Myocyte (in vitro differentiated cells): ENCODE measurements around the gene ASTN2. TPM values are rescaled to one million over a fixed set of nuclear protein-coding genes. Genes with fewer than 3 reads are reported as not detected.

Experiments
- DNase-seq: peaks from one replicate; pipeline ENCODE4 v3.0.0-alpha.2; 2012; ENCODE audit warnings: low read depth
- total RNA-seq: library from RNA; depleted of rRNA; stranded (reverse); fragments of >200 nt; gene quantifications from 2 replicates; pipeline ENCODE4 v1.2.3, GENCODE V29; 2014

The ASTN2 gene
- total RNA-seq, 1 donor from 2014 or later, result 25.3 TPM

DNA sequence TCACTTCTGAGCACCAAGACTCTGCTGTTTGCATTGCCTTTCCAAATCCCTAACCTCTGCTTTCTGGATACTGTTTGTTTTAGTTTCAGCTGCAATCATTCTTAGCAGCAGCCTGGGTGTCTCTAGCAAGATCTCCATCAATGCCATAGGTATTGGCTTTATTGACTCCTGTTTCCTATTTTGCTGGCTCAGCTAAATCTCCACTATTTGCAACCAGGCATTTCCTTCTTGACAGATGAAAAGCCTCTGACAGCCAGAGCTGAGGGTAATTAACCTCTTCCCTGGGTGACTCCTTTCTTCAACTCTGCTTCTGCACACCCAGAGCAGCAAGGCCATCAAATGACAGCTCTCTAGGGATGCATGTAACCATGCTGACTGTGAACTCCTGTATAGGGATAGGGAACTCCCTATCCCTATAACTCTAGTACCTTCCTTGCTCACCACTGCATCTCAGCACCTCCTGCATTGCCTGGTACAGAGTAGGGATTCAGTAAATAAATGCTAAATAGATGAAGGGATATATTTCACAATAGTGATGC, 434.2 kb downstream of the ASTN2 start:
- no peak for DNase-seq

DNA sequence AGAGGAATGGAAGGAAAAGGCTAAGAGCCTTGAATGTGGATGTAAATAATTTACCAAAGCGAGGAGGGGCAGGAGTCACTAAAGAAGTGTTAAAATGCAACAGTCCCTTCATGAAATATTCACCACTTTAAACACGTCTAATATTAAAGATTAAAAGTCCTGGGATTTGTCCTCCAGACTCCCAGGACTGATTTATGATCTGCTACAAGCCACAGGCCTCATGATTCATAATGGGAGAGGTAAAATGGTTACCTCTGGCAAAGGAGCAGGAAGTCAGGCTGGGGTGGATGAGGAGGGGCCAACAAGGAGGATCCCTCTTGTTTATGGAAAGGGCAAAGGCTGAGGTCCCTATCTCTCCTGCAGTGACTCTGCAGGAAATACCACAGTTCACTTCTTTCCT, 435.4 kb downstream of the ASTN2 start:
- no peak for DNase-seq

DNA sequence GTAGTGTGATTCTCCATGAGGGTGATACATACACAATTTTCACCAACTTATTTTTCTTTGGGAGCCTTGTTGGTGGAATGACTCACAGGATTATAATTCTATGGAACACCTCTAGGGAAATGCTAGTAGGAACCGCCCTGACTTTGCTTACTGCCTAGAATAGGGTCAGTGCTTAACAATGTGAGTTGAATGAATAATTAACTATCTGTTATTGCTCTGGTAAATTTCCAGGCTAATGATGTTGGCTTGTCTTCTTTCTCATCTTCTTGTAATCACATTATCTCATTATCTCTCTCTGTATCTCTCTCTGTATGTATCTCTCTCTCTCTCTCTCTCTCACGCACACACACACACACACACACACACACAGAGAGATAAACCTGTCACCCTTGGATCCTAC, 436.7 kb downstream of the ASTN2 start:
- DNase-seq, result no peak

DNA sequence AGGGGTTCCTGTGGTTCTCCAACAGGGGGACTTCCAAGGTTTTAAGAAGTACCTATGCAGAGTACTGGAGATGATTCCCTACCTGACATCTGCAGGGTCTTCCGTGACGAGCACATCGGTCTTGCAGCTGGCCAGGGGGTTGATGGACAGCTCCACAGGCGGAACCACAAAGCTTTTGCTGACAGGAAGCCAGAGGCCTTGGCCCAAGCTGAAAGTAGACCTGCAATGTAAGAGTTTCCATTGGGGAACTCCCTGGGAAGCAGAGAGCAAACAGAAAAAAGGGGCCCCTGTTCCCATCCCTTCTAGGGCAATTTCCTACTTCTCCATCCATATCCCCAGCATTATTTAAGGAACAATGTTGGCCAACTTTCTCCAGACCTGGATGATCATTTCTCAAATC, 439.7 kb downstream of the ASTN2 start:
- peak; percentile 47 for DNase-seq

DNA sequence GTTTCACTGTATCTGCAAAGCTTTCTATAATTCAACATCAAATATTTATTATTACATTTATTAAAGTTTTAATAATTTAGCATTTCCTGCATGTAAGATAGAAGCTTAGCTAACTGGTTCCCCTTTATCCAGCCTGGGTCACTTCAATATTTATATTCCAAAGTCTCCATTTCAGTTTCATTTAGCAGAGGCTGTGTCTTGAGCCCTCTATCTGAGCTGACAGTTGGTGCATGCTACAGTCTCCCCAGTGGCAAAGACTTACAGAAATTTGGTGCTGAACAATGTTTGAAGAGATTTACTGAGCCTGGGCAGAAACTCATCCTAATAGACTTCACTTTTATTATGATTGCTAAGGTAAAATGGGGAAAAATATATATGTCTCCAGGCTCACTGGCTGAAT, 448.7 kb downstream of the ASTN2 start:
- DNase-seq, result no peak

DNA sequence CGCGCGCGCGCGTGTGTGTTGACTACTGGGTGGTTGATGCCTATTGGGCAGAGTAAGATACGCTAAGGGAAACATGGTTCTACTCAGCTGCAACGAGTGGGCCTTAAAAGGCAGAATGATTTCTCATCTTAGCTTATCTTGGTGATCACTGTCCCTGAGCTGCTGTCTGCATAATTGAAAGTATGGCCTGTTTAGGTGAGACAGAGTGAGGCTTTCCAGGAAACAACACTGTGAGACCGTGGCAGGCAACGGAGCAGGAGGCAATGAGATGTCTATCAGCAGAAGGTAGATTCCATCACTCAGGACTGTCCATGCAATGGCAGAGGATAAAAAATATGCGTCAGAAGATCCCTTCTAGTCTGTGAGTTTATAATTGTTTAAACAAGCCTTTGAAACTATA, 450.6 kb downstream of the ASTN2 start:
- no peak for DNase-seq

DNA sequence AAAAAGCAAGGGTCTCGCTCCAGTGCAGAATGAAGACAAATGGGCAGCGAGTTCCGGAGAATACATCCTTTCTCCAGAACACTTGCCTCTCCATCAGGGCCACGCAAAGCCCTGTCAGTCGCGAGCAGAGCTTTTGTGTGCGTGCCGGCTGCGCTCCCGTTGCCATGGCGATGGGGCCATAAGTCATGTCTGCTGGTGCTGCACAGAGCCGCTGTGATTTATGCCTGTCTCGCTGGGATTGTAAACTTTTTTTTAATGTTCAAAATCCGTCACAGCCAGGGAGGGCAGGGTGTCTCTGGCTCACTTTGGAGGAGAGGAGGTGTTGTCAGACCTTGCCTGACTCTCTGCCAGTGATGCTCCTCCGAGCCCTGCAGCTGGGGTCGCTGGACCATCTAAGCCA, 455.0 kb downstream of the ASTN2 start:
- no peak for DNase-seq

DNA sequence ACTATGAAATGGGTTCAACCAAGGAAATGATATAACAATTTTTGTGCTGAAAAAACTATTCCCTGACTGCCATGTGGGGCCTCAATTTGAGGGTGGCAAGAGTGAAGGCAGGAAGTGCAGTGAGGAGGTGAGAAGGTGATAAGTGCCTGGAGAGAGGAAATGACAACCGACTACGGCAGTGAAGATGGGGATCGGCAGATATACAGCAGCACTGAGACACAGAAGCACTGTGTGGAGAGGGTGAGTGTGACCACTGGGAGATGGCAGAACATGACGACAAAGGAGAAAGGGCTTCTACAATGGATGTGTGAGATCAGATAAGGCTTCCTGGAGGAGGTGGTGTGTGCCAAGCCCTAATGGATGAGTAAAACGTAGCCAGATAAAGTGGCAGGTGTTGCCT, 456.0 kb downstream of the ASTN2 start:
- no peak for DNase-seq

DNA sequence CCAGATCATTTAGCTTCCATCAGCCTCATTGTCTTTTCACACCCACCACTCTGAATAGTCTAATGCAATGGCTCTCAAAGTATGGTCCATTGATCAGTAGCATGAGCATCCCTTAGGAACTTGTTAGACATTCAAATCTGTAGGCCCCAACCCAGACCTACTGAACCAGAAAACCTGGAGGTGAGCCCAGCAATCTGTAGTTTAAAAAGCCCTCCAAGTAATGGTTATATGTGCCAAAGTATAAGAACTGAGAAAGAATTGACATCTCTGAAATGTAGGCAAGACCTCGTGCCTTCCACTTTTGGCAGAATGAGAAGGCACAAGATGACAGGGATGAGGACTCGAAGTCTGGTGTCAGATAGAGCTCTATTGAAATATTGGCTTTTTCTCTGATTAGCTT, 460.1 kb downstream of the ASTN2 start:
- DNase-seq, result no peak

DNA sequence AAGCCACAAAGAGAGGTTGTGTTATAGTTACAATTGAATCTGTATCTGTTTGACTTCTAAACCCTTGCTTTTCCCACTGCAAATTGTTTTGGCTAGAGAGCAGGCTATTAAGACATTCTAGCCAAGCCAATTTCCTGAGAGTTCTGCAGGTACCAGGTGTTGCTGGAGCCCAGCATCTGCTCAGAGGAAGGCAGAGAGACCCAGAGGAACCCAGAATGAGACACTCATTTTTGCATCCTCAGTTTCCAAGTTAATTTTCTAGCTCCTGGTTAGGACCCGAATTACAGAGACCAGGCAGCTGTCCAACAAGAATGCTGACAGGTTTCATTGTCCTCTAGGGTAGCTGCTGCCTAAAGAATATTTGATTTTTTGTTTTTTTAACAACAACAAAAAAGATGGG, 461.6 kb downstream of the ASTN2 start:
- DNase-seq, result no peak

DNA sequence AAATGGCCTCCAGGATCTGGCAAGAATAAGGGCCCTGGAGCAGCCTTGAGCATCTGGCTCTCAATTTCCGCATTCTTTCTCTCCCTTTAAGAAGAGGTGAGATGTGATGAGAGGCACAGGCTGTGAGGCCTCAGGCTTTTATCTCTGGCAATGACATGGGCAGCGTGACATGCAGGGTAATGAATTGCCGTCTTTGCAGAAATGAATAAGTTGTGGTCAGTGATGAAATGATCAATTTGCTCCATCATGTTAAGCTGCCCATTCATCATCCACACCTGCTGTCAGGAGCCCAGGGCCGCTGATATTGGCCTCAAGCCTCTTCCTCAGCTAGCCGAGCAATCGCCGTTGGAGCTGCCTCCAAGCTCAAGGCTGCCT, 462.4 kb downstream of the ASTN2 start:
- no peak for DNase-seq

DNA sequence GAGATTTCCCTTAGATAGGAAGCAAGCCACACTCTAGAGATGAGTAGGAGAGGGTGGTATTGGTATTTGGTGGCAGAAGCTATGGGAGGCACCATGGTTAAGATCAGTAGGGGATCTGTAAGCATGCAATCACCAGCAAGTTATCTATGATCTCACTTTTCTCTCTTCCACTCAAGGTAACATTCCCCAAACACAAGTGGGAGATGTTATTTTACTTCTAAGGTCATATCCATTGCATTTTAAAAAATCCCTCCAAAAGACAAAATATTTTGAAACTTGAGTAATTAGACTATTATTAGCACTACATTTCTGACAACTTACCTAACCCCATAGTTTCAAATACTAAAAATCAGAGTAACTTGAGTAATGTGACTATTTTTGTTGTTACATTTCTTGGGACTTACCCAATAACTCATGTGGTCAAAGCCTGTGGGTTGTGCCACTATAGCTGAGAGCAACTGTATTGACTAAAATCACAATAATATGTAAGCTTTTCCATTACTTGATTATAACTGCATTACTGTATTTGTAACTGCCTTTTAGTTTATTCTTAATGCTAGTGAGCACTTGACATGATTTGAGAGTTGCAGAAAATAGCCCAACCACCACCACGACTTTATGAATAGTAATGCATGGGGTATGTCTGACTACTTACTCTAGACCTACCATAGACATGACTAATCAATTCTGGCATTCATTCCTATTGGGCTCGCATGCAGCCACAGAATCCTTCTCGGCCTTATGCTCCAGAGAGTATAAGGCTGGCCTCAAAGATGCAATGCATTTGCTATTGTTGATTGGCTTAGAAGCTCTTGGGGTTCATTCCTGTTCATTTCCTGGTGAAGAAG, 463.0 kb downstream of the ASTN2 start:
- peak; percentile 77 for DNase-seq

DNA sequence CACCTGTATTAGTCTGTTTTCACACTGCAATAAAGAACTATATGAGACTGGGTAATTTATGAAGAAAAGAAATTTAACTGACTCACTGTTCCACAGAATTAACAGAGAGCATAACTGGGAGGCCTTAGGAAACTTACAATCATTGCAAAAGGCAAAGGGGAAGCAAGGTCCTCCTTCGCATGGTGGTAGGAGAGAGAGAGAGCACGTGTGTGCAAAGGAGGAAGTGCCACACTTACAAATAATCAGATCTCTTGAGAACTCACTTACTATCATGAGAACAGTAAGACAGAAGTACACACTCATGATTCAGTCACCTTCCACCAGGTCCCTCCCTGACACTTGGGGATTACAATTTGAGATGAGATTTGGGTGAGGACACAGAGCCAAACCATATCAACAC, 469.0 kb downstream of the ASTN2 start:
- no peak for DNase-seq

DNA sequence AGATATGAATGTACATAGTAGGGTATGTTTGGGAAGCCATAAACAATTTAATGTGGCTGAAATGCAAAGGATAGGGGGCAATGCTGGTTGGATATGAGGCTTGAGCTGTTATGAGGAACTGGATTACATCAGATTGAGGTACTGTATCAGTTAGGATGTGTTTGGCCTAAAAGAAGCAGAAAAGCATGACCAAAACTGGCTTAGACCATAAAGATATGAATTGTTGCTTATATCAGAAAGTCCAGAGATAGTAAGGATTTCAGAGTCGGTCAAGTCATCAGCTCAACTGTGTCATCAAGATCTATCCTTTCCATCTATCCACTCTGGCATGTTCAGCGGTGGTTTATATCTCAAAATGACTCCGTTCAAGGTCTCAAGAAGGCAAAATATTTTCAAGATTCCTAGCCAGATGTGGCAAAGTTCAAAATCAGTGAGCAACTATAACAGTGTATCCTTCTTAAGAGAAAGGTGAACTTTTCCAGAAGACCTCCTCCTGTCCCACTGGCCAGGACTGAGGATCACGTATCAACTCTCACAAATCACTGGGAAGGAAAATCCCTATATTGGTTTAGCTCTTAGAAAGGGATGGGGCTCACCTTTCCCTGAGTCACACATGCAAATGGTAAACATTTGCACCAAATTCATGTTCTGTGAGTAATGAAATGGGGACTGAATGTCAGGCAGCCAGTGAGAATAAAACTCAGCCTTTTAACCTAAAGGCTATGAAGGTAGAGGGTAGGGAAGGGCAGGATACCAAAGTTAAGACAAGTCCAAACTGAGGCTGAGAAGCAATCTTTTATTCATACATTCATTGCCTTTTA, 469.9 kb downstream of the ASTN2 start:
- no peak for DNase-seq

DNA sequence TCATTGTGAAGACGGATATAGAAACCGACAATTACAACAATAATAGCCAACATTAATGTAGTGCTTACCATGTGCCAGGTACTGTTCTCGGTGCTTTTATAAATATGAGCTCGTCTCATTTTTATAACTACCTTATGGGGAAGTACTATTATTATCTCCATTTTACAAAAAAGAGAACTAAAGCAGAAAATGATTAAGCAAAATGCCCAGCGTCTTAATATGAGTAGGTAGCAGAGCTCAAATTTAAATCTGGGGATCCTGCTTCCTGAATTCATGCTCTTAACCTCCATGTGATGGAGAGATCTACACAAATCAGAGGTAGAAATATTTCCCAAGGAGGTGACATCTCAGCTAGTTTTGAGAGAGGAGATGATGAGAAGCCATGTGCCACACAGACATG, 470.9 kb downstream of the ASTN2 start:
- DNase-seq, result no peak

DNA sequence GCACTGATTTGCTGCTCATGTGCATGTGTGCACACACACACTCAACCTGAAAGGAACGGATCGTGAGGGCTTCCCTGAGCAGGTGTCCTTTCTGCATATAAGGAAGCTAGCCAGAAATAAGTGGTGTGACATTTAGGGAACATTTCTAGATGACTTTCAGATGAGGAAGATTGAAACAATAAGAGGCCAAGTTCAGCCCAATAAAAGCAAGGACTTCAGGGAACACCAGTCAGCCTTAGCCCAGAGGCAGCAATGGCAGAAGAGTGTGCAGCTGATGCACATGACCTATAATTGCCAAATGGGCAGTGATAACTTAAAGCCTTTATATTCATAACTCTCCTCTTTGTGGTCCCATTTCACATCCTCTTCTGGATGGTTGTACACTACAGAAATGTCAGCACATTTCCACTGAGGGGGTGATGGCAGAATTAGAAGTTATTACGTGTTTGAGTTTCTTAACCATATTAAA, 472.2 kb downstream of the ASTN2 start:
- DNase-seq, result no peak

DNA sequence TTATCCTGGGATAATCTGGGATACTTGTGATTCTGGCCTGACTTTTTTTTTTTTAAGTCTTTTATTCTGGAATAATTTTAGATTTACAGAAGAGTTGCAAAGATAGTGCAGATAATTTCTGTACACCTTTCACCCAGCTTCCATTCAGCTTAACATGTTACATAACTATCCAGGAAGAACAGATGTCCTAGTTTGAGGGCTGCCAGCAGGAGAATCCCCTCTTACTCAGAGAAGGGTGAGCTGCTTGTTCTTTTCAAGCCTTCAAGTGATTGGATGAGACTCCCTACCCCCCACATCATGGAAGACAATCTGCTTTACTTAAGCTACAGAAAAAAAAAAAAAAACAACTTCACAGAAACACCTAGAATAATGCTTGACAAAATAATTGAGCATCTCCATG, 473.6 kb downstream of the ASTN2 start:
- no peak for DNase-seq

DNA sequence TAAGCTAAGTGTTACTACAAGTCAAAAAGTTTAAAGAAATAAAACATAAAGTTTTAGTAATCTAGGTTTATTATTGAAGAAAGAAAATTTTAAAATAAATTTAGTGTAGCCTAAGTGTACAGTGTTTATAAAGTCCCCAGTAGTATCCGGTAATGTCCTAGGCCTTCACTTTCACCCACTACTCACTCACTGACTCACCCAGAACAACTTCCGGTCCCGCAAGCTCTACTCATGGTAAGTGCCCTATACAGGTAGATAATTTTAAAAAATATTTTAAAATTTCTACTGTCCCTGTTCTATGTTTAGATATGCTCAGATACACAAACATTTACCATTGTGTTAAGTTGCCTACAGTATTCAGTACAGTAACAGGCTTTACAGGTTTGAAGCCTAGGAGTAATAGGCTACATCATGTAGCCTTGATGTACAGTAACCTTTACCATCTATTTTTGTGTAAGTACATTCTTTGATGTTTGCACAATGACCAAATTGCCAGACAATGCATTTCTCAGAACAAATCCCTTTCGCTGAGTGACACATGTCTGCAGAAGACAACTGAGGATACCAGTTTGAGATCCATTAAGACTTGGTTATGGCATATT, 474.1 kb downstream of the ASTN2 start:
- no peak for DNase-seq

DNA sequence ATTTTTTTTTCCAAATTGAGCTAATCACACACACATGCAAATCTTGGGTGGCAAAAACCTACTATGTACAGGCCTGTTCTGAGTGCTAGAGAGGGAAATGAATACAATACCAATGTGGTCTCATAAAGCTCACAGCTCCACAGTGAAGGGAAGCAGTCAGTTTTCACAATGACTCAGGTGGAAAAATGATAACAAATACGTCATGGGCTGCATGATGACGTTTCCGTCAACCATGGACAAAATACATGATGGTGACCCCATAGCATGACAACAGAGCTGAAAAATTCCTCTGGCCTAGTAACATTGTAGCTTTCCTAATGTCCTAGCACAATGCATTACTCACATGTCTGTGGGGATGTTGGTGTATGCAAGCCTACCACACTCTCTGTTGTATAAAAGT, 475.2 kb downstream of the ASTN2 start:
- DNase-seq, result no peak

DNA sequence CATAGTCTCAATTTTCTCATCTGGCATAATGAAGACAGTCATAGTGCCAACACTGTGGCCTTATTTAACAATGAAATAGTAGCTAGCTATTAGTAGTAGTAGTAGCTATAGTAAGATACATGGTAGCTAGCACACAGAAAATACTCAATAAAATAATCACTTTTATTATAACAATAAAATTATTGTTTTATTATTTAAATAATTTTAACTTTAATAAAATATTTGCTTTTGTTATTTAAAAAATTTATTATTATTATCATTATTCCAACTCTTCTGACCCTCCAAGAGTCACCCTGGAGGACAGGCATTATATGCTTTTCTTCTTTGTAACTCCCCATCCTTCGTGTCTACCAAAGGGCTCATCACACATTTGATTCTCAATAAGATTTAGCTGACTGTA, 475.7 kb downstream of the ASTN2 start:
- no peak for DNase-seq

DNA sequence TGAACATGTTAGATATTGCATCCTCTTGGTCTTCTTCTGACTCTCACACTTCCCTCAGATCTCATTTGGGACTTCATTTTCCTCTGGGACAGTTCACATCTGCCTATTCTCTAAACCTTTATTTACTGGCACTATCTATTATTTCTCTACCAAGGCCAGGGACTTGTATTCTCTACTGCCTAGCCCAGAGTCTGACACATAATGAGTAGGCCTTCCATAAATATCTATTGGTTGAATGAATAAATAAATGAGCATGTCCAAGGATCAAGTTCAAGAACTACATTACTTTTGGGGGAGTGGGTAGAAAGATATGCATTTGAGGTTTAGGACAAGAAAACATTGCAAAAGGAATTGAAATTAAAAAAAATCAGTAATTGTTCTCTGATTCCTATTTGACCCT, 477.5 kb downstream of the ASTN2 start:
- peak; percentile 32 for DNase-seq
